GM18867 (cell line): ENCODE data around the gene CRAMP1.

Experiments
- ATAC-seq: cut with Tn5 transposase; IDR thresholded peaks from one replicate; pipeline ENCODE4 v1.9.1; 2021; ENCODE audit warnings: mild to moderate bottlenecking, moderate library complexity; ENCODE audit not compliant: unreplicated experiment

The CRAMP1 gene

DNA sequence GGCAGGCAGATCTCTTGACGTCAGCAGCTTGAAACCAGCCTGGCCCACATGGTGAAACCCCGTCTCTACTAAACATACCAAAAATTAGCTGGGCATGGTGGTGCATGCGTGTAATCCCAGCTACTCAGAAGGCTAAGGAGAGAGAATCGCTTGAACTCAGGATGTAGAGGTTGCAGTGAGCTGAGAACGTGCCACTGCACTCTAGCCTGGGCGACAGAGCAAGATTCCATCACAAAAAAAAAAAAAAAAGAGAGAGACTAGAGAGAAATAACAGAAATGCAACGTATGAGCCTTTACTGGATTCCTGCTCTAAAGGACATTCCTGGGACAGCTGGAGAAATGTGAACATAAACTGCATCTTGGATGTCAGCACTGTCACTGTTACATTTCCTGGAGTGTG lies 11.1 kb upstream of the CRAMP1 start:
- ATAC-seq = no peak

- ATAC-seq = no peak
These were observed 10.7 kb upstream of the CRAMP1 start for GRCh38 chr16:1601489-1601888.

DNA sequence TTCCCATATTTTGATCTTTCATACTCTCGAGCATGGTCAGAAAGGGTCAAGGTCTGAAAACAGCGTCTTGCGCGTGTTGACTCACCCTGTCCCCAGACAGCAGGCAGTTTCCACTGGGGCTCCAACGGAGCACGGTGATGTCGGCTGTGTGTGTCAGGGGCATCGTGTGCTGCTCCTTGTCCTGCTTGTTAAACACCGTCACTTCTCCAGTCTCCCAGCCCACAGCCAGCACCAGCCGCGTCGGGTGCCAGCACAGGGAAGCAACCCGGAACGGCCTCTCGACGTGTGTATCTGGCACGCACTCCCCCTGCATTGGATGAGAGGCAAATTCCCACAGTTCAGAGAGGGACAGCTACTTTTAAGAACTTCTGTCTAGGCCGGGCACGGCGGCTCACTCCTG lies 9.9 kb upstream of the CRAMP1 start:
- no peak for ATAC-seq

- ATAC-seq = no peak
These were observed 5.4 kb upstream of the CRAMP1 start for GRCh38 chr16:1606774-1607173.

GRCh38 chr16:1607971-1608370 lies 4.2 kb upstream of the CRAMP1 start:
- no peak for ATAC-seq

DNA sequence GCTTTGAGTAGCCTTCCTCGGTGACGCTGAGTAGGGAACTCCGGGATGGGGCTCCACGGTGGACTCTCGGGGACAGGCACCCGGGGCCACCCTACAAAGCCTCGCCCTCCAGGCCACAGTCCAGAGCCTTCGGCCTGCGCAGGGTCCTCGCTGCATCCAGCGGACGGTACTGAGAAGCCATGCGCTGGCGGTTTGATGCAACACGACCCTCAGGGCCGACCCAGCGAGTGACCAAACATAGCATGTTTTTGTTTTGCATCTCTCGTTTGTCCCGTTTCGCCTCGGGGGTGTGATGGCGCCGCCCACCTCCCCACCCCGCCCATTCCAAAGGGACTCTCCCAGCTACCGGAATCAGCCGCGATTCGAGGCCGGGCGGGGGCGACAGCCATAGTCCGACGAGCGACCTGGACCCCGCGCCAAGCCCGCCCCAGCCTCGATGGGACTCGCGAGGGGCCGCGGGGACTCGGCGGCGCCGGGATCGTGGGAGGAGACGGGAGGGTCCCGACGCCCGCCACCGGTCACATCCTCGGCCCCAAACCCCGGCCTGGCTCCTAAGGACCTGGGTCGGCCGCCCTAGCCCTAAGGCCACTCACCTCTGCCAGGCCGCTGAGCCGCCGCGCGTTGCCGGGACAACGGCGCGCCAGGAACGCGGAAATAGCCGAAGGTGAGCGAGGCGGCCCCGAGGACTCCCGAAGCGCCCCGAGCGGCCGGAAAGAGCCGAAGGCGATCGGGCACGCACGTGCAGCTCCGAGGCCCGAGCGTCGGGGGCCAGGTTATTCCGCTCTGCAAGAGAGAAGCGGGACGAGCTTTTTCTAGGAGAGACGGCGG lies 1.9 kb upstream of the CRAMP1 start:
- peak; percentile 46 for ATAC-seq

DNA sequence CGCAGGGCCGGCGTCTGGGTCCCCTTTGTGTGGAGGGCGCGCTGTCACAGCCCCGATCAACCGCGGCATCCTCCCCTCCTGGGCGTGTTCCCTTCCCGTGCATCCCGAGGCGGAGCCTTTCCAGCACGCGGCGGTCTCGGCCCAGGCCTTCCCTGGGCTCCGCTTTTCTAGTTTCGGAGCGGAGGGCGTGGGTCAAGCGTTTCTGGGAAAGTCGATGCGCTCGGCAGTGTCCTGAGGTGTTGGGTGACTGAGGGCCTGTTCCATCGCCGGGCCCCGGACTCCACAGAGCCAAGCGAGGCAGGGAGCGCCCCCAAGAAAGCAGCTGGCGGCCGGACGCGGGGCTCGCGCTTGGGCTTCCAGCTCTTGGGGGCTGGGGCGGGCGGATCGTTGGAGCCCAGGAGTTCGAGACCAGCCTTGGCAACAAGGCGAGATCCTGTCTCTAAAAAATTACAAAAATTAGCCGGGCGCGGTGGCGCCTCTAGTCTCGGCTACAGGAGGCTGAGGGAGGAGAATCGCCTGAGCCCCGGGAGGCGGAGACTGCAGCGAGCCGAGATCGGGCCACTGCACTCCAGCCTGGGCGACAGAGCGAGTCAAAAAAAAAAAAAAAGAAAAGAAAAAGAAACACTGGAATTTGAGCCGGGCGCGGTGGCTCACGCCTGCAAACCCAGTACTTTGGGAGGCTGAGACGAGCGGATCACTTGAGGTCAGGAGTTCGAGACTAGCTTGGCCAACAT lies 1.1 kb upstream of the CRAMP1 start:
- ATAC-seq = no peak

DNA sequence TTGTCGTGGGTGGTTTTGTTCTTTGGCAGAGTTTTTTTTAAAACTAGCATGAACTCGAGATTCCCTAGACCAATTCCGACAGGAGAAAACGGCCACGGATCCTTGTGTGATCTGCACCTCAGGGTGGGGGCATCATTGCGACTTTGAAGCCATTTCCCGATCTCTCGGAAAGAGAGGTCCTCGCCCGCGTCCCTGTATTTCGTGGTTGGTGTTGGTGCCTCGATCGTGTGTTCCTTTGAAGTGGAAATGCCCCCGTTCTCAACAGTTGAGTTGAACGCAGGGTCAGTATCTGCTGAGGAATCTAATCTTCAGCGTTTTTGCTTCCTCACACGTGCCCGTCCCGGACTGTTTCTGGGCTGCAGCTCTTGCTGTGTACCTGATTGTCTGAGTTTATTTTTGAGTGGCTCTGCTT lies 1.1 kb downstream of the CRAMP1 start:
- ATAC-seq = no peak

DNA sequence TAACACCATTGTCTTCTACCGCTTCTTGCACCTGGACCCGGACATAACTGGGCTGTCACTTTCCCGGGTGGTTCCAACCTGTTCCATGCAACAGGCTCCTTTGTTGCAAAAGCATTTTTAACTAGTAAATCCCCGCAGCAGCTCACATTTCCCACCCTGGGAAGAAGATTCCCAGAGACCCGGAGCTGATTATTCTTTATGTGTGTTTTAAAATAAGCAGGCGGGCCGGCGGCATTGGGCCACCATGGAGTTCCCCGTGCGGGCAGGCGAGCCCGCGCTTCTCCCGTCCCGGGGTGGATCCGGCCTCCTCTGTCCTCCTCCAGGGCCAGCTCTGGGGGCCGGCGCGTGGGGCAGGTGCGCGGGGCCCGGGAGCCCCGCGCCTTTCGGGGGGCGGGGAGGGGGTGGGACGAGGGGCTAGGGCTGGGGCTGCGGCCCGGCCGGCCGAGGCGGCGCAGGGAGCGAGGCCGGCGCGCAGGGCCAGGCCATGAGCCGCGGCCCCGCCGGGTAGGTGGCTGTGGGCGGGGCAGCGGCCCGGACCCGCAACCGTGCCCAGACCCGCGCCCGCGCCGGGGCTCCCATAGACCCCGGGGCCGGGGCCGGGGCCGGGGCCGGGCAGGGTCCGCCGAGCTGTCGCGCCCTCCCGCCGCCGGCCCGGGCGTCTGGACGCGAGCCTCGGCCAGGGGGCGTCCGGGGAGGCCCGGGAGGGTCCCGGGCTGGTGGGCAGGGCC lies 1.7 kb downstream of the CRAMP1 start:
- no peak for ATAC-seq

DNA sequence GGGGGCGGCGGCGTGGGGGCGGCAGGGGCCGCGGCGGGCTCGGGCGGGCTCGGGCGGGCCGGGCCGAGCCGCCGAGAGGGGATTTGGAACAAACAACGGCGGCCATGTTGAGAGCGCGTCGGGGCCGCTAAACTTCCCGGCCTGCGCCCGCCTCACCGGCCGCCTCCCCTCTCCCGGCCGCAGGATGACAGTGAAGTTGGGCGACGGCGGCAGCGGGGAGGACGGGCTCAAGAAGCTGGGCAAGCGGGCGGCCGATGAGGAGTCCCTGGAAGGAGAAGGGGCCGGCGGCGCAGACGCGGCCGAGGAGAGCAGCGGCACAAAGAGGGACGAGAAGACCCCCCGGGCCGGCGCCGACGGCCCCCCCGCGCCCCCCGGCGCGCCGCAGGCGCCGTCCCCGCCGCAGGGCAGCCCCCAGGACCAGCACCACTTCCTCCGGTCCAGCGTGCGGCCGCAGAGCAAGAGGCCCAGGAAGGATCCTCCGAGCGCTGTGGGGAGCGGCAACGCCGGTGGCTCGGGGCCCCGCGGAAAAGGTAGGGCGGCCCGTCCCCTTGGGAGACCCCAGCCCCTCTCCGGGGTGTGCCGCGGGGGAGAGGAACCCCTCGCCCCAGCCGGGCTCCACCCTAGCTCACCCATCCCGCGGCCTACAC lies 2.4 kb downstream of the CRAMP1 start:
- no peak for ATAC-seq

GRCh38 chr16:1615761-1616160 lies 3.6 kb downstream of the CRAMP1 start:
- no peak for ATAC-seq

- no peak for ATAC-seq
These were observed 7.8 kb downstream of the CRAMP1 start for GRCh38 chr16:1619976-1620375.

- ATAC-seq = peak; percentile 54
These were observed 8.2 kb downstream of the CRAMP1 start for GRCh38 chr16:1620391-1620790.

GRCh38 chr16:1621851-1622250 lies 9.7 kb downstream of the CRAMP1 start:
- peak; percentile 40 for ATAC-seq

DNA sequence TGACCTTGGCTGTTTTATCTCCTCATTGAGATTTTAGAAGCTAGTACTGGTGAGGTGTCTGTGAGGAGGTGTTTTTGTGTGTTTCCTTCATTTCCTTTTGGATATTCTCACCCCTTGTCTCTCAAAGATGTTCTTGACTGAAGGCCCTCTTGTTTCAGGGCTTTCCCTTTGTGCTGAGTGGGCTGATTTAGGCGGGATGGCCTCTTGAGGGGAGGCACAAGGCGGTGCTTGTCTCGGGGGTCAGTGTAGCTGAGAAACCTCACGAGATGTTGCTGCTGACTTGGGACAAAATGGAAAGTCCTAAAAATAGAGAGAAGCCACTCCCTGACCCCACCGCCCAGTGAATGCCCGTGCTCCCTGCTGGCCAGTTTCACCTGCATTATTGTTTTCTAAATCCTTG lies 14.2 kb downstream of the CRAMP1 start:
- no peak for ATAC-seq

DNA sequence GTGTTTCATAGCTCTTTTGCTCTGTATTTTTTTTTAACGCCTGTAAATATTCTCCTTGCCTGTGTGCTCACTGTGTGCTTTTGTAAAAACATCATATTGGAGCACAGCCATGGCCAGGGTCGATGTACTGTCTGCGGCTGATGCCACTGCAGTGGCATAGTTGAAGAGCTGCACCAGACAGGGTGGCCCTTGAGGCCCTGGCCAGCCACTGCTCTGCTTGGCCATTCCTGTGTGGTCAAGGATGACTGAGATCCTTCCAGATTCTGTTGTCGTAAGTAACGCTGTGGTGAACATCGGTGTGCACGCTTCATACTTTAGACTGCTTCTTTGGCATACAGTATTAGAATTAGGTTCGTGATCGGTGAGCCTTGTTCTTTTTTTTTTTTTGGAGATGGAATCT lies 14.6 kb downstream of the CRAMP1 start:
- ATAC-seq = no peak

GRCh38 chr16:1630450-1631213 lies 18.5 kb downstream of the CRAMP1 start:
- ATAC-seq = no peak

DNA sequence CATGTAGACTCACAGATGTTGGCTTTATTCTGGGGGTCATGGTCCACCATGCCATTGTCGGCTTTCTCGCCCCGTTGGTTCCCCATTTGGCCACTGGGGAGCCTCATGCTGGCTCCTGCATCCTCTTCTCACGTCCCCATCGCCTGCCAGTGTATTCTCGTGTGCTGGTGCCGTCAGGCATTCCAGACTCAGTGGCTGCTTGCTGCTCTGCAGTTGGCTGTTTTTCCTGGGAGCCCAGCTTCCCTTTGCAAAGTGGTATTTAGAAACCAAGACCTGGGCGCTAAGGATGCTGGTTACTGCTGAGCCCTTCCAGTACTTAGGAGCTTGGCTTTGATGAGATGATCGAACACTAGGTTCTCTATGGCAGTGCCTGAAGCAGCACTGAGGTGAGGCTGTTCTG lies 19.1 kb downstream of the CRAMP1 start:
- ATAC-seq = no peak

GRCh38 chr16:1631931-1632637 lies 19.9 kb downstream of the CRAMP1 start:
- no peak for ATAC-seq

DNA sequence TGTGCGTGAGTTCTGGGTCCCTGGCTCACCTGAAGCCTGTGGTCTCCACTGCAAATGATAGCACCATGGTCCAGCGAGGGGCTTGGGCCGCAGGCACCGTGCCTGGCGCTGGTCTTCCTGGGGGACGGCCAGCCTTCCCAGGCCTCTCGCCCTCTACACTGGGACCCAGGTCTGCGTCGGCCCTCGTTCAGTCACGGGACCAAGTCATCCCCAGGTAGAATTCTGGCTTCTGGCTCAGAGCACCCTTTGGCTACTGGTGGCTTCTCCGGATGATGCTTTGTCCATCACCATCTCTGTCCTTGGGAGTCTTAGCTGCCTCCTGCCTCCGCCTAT lies 20.4 kb downstream of the CRAMP1 start:
- no peak for ATAC-seq
